Measurements from ENCODE around the gene TSEN54.

- no peak for TF ChIP-seq CTCF (IDR thresholded peaks at IDR 0.05; ENCODE audit: low read depth, low read length, poor library complexity, severe bottlenecking)
- no peak for TF ChIP-seq EZH2phosphoT487 (IDR thresholded peaks at IDR 0.05; ENCODE audit: borderline replicate concordance, low read length)
Measured at GRCh38 chr17:75571197-75571884, 55.0 kb downstream of the TSEN54 start.
